Bronchial epithelial cell (primary cell): ENCODE data around the gene MDH1B. TPM values are rescaled to one million over a fixed set of nuclear protein-coding genes. Genes with fewer than 3 reads are reported as not detected.
"Not testable (repeated sequence)": the region's sequence is repeated elsewhere in the genome, so short reads cannot be mapped to it uniquely, and the experiment has no call there.

Experiments used
- DNase-seq: peaks from one replicate; pipeline ENCODE4 v3.0.0-alpha.2; 2010; ENCODE audit warnings: low read depth
- FAIRE-seq: peaks from 2 replicates; lab custom pipeline; 2011; peaks lifted over from hg19 to GRCh38; lab: Jason Lieb, UNC
- H3K27me3 ChIP-seq: 2 replicates; pipeline ENCODE4 v1.5.1; 2011; ENCODE audit warnings: low read length; ENCODE audit not compliant: control insufficient read depth, insufficient read depth
- H3K36me3 ChIP-seq: 2 replicates; pipeline ENCODE4 v1.5.1; 2011; ENCODE audit warnings: low read length; ENCODE audit not compliant: control insufficient read depth, insufficient read depth
- H3K4me3 ChIP-seq: 2 replicates; pipeline ENCODE4 v1.5.1; 2011; ENCODE audit warnings: mild to moderate bottlenecking, low read depth, low read length, control low read depth
- CTCF ChIP-seq: IDR thresholded peaks from 2 replicates; pipeline ENCODE4 v1.5.1; 2011; ENCODE audit warnings: mild to moderate bottlenecking, moderate library complexity, low read length, control low read depth, inconsistent platforms; ENCODE audit not compliant: insufficient read depth, severe bottlenecking
- total RNA-seq: library from RNA; depleted of rRNA; stranded (reverse); fragments of >200 nt; gene quantifications from 2 replicates; pipeline ENCODE4 v1.2.1, GENCODE V29; 2014

Gene MDH1B
- total RNA-seq, 1 donor from 2014 or later, result not detected

- DNase-seq (no peak), FAIRE-seq (no peak)
- Histone ChIP-seq H3K27me3 (no peaks in the 10 kb centered on the region), H3K36me3 (no peaks in the 10 kb centered on the region), H3K4me3 (no peak overlapping the region)
- no peak for TF ChIP-seq CTCF
Observed at GRCh38 chr2:206727287-206727686, 37.8 kb downstream of the MDH1B start.

GRCh38 chr2:206723288-206723687 lies 41.8 kb downstream of the MDH1B start:
- DNase-seq (no peak), FAIRE-seq (no peak)
- no peak overlapping the region for H3K4me3 ChIP-seq
- TF ChIP-seq CTCF, result no peak
- H3K36me3 ChIP-seq, result no peaks in the 10 kb centered on the region
- no peaks in the 10 kb centered on the region for H3K27me3 ChIP-seq

- FAIRE-seq (no peak), DNase-seq (no peak)
- no peak overlapping the region for H3K4me3 ChIP-seq
- H3K27me3 ChIP-seq, result no peaks in the 10 kb centered on the region
- no peak for TF ChIP-seq CTCF
- H3K36me3 ChIP-seq, result no peaks in the 10 kb centered on the region
Observed at GRCh38 chr2:206721256-206721920, 43.7 kb downstream of the MDH1B start.

GRCh38 chr2:206718296-206718695 lies 46.8 kb downstream of the MDH1B start, which contains the start of gene DYTN:
TSS of gene DYTN (minus strand) at chr2:206718396. CDS start at chr2:206718279, 117 bp downstream.
- no peak for DNase-seq
- no peak for TF ChIP-seq CTCF
- no peak within 1 kb of the TSS for H3K4me3 ChIP-seq
- H3K27me3 ChIP-seq, result no peaks in the 10 kb centered on the region
- H3K36me3 ChIP-seq, result no peaks in the 10 kb centered on the region
- FAIRE-seq, result no peak

GRCh38 chr2:206716623-206717022 lies 48.5 kb downstream of the MDH1B start:
- DNase-seq (no peak), FAIRE-seq (no peak)
- no peak for TF ChIP-seq CTCF
- Histone ChIP-seq H3K27me3 (no peaks in the 10 kb centered on the region), H3K4me3 (no peak overlapping the region), H3K36me3 (no peaks in the 10 kb centered on the region)

GRCh38 chr2:206715183-206715582 lies 49.9 kb downstream of the MDH1B start:
- not testable (repeated sequence) for H3K27me3 ChIP-seq, DNase-seq, FAIRE-seq, H3K36me3 ChIP-seq, H3K4me3 ChIP-seq
